Mucosa of rectum (tissue), 2 donors: ENCODE measurements around the gene CD3G.

ENCODE experiments used
- H3K27ac ChIP-seq, 2 donors: one replicate each; pipeline ENCODE4 v1.7.0; 2013; ENCODE audit warnings: inconsistent platforms in 2 of 2, low read depth in 2 of 2, low read length in 2 of 2
- H3K27me3 ChIP-seq, 2 donors: one replicate each; pipeline ENCODE4 v1.7.0; 2013; ENCODE audit warnings: low read length in 2 of 2; ENCODE audit not compliant: control insufficient read depth in 2 of 2, insufficient read depth in 2 of 2
- H3K36me3 ChIP-seq, 2 donors: one replicate each; pipeline ENCODE4 v1.7.0; 2013; ENCODE audit warnings: low read length in 2 of 2; ENCODE audit not compliant: control insufficient read depth in 2 of 2, insufficient read depth in 2 of 2
- H3K4me1 ChIP-seq, 2 donors: one replicate each; pipeline ENCODE4 v1.7.0; 2013; ENCODE audit warnings: low read length in 2 of 2, mild to moderate bottlenecking in 1 of 2; ENCODE audit not compliant: control insufficient read depth in 2 of 2, insufficient read depth in 2 of 2
- H3K4me3 ChIP-seq, 2 donors: one replicate each; pipeline ENCODE4 v1.7.0; 2013; ENCODE audit warnings: low read length in 2 of 2
- H3K9ac ChIP-seq, 2 donors: one replicate each; pipeline ENCODE4 v1.7.0; 2013; ENCODE audit warnings: low read length in 2 of 2, low read depth in 1 of 2, mild to moderate bottlenecking in 1 of 2
- H3K9me3 ChIP-seq, 2 donors: one replicate each; pipeline ENCODE4 v1.7.0; 2013; ENCODE audit warnings: low read length in 2 of 2; ENCODE audit not compliant: control insufficient read depth in 2 of 2
- donor health status: healthy.
- donor health status: Normal muscosa, but diverticular disease.

CD3G gene

GRCh38 chr11:118374729-118375128 is 30.6 kb downstream of the CD3G start:
- no peak overlapping the region for H3K4me3 ChIP-seq

GRCh38 chr11:118375978-118376377 is 31.8 kb downstream of the CD3G start:
- peaks cover 76 to 77% of the 10 kb centered on the region in 2 donors for H3K36me3 ChIP-seq
- no peaks in the 10 kb centered on the region for H3K27me3 ChIP-seq
- no peaks in the 10 kb centered on the region for H3K9me3 ChIP-seq
- no peaks in the 10 kb centered on the region for H3K4me1 ChIP-seq
- no peak overlapping the region for H3K4me3 ChIP-seq
- H3K9ac ChIP-seq = no peak overlapping the region
- H3K27ac ChIP-seq = no peak overlapping the region

More at GRCh38 chr11:118374729-118375128, 30.6 kb downstream of the CD3G start:
- H3K4me1 ChIP-seq = no peaks in the 10 kb centered on the region
- no peaks in the 10 kb centered on the region for H3K9me3 ChIP-seq
- no peak overlapping the region for H3K9ac ChIP-seq
- no peaks in the 10 kb centered on the region for H3K27me3 ChIP-seq
- H3K27ac ChIP-seq = no peak overlapping the region
- H3K36me3 ChIP-seq = peaks cover 77 to 79% of the 10 kb centered on the region in 2 donors

GRCh38 chr11:118379497-118379896 is 35.4 kb downstream of the CD3G start:
- Histone ChIP-seq H3K9me3 (no peaks in the 10 kb centered on the region), H3K9ac (no peak overlapping the region), H3K27ac (no peak overlapping the region), H3K4me1 (no peaks in the 10 kb centered on the region), H3K4me3 (no peak overlapping the region), H3K36me3 (peaks cover 76 to 77% of the 10 kb centered on the region in 2 donors), H3K27me3 (no peaks in the 10 kb centered on the region)

GRCh38 chr11:118380571-118380970 is 36.4 kb downstream of the CD3G start:
- Histone ChIP-seq H3K9ac (no peak overlapping the region), H3K4me1 (no peaks in the 10 kb centered on the region), H3K27ac (no peak overlapping the region), H3K9me3 (no peaks in the 10 kb centered on the region), H3K4me3 (no peak overlapping the region), H3K27me3 (no peaks in the 10 kb centered on the region), H3K36me3 (peaks cover 80 to 81% of the 10 kb centered on the region in 2 donors)

GRCh38 chr11:118382954-118383353 is 38.8 kb downstream of the CD3G start:
- Histone ChIP-seq H3K4me1 (no peaks in the 10 kb centered on the region), H3K36me3 (peaks cover 89 to 93% of the 10 kb centered on the region in 2 donors), H3K9ac (no peak overlapping the region), H3K4me3 (no peak overlapping the region), H3K27me3 (no peaks in the 10 kb centered on the region), H3K9me3 (no peaks in the 10 kb centered on the region), H3K27ac (no peak overlapping the region)

- Histone ChIP-seq H3K9me3 (no peaks in the 10 kb centered on the region), H3K36me3 (peaks cover 82 to 89% of the 10 kb centered on the region in 2 donors), H3K9ac (no peak overlapping the region), H3K4me1 (no peaks in the 10 kb centered on the region), H3K27me3 (no peaks in the 10 kb centered on the region), H3K4me3 (no peak overlapping the region), H3K27ac (no peak overlapping the region)
Measured at GRCh38 chr11:118383657-118384056, 39.5 kb downstream of the CD3G start.

GRCh38 chr11:118396097-118396501 is 52.0 kb downstream of the CD3G start:
- Histone ChIP-seq H3K27me3 (no peaks in the 10 kb centered on the region), H3K9me3 (no peaks in the 10 kb centered on the region), H3K9ac (no peak overlapping the region), H3K4me3 (no peak overlapping the region), H3K4me1 (no peaks in the 10 kb centered on the region), H3K27ac (peak overlapping the region in 1 of 2 donors; percentile 32), H3K36me3 (peaks cover 35 to 49% of the 10 kb centered on the region in 2 donors)

- H3K27ac ChIP-seq = no peak overlapping the region
- peaks cover 0 to 2% of the 10 kb centered on the region in 2 donors for H3K4me1 ChIP-seq
- H3K9ac ChIP-seq = no peak overlapping the region
- no peak overlapping the region for H3K4me3 ChIP-seq
- H3K36me3 ChIP-seq = peaks cover 28 to 42% of the 10 kb centered on the region in 2 donors
- H3K9me3 ChIP-seq = no peaks in the 10 kb centered on the region
- no peaks in the 10 kb centered on the region for H3K27me3 ChIP-seq
Measured at GRCh38 chr11:118397448-118397847, 53.3 kb downstream of the CD3G start.

GRCh38 chr11:118398791-118399559 is 54.8 kb downstream of the CD3G start:
- Histone ChIP-seq H3K27me3 (no peaks in the 10 kb centered on the region), H3K9me3 (no peaks in the 10 kb centered on the region), H3K36me3 (peaks cover 14 to 28% of the 10 kb centered on the region in 2 donors), H3K4me1 (peaks cover 5 to 9% of the 10 kb centered on the region in 2 donors), H3K4me3 (no peak overlapping the region), H3K27ac (peak overlapping the region; percentile 2 to 50), H3K9ac (no peak overlapping the region)

GRCh38 chr11:118401151-118401879 is 57.2 kb downstream of the CD3G start, which contains the start of gene ATP5MG:
Gene ATP5MG, plus strand, starts transcription at chr11:118401606. Its CDS starts 60 bp downstream, at chr11:118401666.
- Histone ChIP-seq H3K9ac (peak within 1 kb of the TSS; percentile 84 to 86), H3K4me3 (peak within 1 kb of the TSS; percentile 90 to 99), H3K4me1 (peaks cover 5 to 9% of the 10 kb centered on the region in 2 donors), H3K27me3 (no peaks in the 10 kb centered on the region), H3K9me3 (no peaks in the 10 kb centered on the region), H3K27ac (peak within 1 kb of the TSS; percentile 74 to 88), H3K36me3 (peaks cover 8 to 18% of the 10 kb centered on the region in 2 donors)
